Peyer's patch (tissue), 4 donors: Measurements from ENCODE around the gene KLHDC7B.

Experiments used
- CTCF ChIP-seq, 6 experiments: fragments of 450-650 bp in 4 of 6; fragments of 200-600 bp in 2 of 6; sonication (generic) in 1 of 6; IDR thresholded peaks; one replicate each; pipeline ENCODE4 v1.5.1; 2017 to 2019; ENCODE audit warnings: antibody characterized with exemption in 6 of 6, mild to moderate bottlenecking in 3 of 6, moderate library complexity in 1 of 6
- POLR2A ChIP-seq, 2 donors: fragments of 450-650 bp; IDR thresholded peaks; one replicate each; pipeline ENCODE4 v1.5.1; 2017; ENCODE audit warnings: antibody characterized with exemption in 2 of 2, mild to moderate bottlenecking in 2 of 2, moderate library complexity in 2 of 2

GRCh38 chr22:50500452-50500851, 45.2 kb upstream of the KLHDC7B start:
- TF ChIP-seq CTCF (IDR thresholded peaks at IDR 0.05) (no peak), POLR2A (IDR thresholded peaks at IDR 0.05) (no peak)
